ENCODE results near the gene GFER.
"Not testable (repeated sequence)": the region's sequence is repeated elsewhere in the genome, so short reads cannot be mapped to it uniquely, and the experiment has no call there.

The GFER gene

GRCh38 chr16:1958143-1958491 lies 25.9 kb upstream of the GFER start:
- DNase-seq = not testable (repeated sequence)

DNA sequence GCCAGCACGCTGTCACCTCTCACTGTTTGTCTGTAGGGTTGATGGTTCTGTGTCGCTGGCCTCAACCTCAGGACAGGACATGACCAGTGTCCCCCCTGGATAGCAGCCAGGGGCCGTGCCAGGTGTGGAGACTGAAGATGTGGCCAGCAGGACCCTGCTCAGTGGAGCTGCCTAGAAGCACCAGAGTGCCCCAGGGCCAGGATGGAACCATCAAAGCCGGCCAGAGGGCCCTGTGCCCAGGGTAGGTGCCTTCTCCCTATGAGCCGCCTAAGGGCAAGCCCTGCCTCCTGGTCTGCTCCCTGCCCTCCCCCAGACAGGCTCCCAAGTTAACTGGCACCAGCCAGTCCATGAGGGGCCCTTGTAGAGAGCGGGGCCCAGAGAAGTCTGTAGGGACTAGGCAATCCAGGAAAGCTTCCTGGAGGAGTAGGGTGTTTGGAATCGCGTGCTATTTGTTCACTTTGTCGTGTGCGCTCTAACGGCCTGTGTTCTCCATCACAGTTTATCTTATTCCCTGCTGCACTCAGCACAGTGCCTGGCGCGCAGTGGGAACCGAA lies 25.2 kb upstream of the GFER start:
- no peak for DNase-seq

DNA sequence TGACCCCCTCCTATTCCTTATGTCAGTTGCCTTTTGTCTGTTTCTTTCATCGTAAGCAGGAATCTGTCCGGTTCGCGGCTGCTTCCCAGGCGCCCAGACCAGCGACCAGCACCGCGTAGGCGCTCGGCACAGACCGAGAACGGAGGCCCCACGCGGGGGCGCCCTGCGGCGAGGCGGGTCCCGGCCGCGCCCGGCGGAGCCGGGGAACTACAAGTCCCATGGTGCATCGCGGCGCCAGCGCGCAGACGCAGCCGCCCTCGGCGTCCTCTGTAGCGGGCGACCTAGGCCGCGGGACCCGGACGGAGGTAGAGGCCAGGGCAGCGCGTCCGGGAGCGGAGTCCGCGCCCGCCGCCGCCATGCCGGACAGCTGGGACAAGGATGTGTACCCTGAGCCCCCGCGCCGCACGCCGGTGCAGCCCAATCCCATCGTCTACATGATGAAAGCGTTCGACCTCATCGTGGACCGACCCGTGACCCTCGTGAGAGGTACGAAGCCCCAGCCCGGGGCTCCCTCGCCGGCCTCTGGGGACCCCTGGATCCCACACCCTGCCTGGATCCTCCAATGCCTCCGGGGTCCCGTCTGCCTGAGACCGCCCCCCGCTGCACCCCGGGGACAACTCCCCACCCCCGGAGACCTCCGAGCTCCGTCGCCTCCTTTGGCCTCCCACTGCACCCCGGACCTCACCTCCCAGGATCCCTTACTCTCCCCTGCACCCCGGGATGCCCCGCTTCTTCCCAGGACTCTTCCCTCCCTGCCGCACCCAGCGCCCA lies 24.5 kb upstream of the GFER start, which contains the start of gene NDUFB10:
TSS of gene NDUFB10 (plus strand) at position 270 of the 771 bp plus-strand sequence. CDS start at position 357, 87 bp downstream.
- DNase-seq = peak; percentile 94

GRCh38 chr16:1960665-1961630 lies 23.0 kb upstream of the GFER start:
- DNase-seq = peak; percentile 79

- DNase-seq = peak; percentile 50
These were observed 22.3 kb upstream of the GFER start for GRCh38 chr16:1961651-1962067.

DNA sequence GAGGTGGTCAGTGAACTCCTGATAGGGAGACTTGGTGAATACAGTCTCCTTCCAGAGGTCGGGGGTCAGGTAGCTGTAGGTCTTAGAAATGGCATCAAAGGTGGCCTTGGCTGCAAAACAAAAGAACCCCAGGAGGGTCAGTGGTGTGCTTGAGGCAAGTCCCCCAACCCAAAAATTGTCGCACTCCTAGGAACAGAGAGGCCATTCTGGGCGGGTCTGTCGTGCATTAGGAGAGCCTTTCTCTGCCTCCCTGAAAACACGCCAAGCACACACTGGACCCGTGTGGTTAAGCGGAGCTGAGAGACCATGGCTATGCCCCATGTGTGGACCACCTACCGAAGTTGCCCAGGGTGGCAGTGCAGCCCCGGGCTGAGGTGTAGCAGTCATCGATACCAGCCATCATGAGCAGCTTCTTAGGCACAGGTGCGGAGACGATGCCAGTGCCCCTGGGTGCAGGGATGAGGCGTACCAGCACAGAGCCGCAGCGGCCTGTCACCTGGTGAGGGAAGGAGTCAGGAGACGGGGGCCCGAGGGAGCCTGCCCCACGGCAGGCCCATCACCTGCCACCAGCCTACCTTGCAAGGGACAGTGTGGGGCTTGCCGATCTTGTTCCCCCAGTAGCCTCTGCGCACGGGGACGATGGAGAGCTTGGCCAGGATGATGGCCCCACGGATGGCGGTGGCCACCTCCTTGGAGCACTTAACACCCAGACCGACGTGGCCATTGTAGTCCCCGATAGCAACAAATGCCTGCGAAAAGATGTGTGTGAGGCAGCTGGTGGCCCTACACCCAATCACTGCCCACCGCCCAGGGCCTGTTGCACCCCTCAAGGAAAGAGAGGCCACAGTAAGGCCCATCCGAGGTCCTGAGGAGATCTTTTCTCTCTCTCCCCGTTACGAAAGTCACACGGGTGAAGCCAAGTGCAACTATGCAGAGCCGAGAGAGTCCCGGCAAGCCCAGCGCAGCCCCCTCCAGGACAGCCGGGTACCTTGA lies 21.5 kb upstream of the GFER start:
- not testable (repeated sequence) for DNase-seq

DNA sequence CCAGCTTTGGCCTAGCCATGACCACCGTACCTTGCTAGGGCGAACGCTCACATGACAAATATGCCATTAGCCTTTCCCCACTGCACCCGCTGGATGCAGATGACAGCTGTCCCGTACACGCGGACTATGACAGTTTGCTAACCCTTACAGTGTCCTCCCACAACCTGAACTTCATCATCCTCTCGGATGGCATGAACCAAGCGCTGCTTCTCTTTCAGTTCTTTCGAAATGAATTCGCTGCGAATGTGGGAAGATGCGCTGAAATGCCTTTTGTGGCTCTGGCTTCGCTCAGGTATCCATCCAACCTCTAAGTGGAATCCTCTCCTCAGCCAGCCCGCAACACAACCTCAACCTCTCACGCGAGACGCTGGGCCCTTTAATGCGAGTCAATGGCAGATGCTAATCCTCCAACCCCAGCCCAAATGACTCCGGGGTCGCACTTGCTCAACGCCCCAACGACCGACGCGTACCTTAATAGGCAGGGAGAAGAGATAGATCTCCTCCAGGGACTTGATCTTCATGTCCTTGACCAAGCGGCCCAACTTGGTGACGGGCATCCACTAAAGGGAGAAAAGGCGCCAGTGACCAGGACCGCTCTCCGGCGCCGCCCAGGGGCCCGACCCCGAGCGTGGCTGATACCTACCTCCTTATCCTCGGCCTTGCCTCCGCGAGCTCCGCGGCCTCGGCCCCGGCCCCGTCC lies 20.0 kb upstream of the GFER start:
- DNase-seq = peak; percentile 59

- peak; percentile 99 for DNase-seq
These were observed 19.2 kb upstream of the GFER start, which contains the start of gene RPS2 for GRCh38 chr16:1964506-1965395. TSS of gene RPS2 (minus strand) at chr16:1964826. CDS start at chr16:1964625, 201 bp downstream.

DNA sequence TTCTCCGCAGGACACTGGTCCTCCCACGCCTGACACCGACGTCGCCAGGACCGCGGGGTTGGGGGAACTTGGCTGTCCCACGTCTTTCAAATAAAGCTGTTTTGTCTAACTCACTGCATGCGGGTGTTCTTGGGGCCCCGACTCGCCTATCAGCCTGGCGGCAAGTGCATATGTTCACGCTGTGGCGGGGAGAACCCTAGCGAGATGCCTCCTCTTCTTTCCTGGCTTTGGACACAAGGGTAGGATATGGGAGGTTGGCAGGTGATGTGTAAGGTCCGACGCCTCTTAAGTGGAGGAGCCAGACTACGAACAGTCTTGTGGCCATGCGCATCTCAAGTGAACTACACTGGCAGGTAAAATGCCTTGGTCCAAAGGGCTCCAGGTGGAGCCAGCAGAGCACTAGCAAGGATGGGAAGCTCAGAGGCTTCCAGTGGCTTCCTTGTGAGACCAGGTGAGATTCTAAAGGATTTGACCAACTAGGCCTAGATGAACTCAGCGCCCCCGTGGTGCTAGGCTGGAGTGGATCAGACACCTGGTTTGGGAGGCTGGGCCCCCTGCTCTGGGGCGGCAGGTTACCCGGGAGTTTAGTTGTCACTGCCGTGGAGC lies 18.5 kb upstream of the GFER start:
- peak; percentile 30 for DNase-seq

GRCh38 chr16:1966460-1966859 lies 17.5 kb upstream of the GFER start, which contains the start of gene RNF151:
TSS of gene RNF151 (plus strand) at chr16:1966856. CDS start at chr16:1966882, 26 bp downstream.
- no peak for DNase-seq

DNA sequence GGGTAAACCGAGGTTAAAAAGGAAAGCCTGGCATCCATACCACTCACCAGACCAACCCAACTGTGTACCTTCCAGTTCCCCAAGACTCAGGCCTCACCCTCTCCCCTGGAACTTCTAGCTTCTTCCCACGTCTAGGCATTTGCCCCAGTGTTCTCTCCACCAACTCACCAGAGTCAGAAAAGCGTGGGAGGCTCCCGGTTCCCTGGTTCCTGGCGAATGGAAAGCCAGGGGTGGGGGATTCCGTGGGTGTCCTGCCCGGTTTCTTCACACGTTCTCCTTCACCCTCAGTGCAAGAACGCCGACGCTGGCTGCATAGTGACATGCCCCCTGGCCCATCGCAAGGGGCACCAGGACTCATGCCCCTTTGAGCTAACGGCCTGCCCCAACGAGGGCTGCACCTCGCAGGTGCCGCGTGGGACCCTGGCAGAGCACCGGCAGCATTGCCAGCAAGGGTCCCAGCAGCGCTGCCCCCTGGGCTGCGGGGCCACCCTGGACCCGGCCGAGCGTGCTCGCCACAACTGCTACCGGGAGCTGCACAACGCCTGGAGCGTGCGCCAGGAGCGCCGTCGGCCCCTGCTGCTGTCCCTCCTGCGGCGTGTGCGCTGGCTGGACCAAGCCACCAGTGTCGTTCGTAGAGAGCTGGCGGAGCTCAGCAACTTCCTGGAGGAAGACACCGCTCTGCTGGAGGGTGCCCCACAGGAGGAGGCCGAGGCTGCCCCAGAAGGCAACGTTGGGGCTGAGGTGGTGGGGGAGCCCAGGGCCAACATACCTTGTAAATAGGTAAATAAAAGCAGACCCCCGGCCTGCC lies 15.6 kb upstream of the GFER start:
- DNase-seq = no peak

- peak; percentile 96 for DNase-seq
These were observed 12.1 kb upstream of the GFER start, which contains the start of gene TBL3 for GRCh38 chr16:1971796-1972489. TSS of gene TBL3 (plus strand) at chr16:1972053. CDS start at chr16:1972165, 112 bp downstream.

GRCh38 chr16:1972490-1972877 lies 11.5 kb upstream of the GFER start:
- peak; percentile 76 for DNase-seq

DNA sequence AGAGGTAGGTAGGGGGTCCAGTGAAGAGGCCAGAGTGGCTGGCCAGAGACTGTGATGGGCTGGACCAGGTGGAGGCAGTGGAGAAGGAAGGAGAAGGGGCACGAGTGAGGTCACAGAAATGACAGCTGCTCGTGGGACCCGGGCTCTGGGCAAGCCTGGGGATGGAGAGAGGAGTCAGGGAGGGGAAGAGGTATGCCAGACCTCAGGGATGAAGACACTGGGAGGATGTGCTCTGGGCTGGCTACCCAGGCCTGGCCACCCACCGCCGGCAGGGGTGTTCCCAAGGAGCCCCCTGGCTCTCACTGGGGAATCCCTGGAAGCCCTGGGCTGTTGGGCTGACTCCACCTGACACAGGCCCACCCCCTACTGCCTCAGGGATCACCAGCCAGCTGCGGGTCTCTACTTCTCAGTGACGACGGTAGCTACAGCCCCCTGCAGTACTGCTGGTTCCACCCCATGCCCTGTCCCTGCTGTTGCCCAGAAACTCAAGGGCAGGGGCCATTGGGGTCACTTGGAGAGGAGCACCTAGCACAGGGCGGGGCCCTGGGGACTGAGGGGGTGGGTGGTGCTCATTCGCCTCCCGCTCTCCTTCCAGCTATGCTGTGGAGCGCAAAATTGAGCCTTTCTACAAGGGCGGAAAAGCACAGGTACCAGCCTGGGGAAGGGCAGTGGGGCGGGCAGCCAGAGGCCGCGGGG lies 10.4 kb upstream of the GFER start:
- DNase-seq = no peak

- no peak for DNase-seq
These were observed 9.6 kb upstream of the GFER start for GRCh38 chr16:1974157-1975070.
